ENCODE measurements around the gene MAPT.

MAPT gene

DNA sequence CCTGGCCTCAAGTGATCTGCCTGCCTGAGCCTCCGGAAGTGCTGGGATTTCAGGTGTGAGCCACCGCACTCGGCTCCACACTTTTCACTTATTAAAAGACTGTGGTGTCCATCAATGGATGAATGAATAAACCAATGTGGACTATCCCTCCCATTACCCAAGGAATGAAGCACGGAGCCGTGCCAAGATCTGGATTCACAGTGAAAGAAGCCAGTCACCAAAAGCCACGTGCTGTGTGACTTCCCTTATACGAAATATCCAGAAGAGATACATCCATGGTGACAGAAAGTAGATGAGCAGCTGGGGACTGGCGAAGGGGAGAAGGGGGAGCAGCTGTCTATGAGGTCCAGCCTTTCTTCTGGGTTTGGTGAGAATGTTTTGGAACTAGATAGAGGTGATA is 56.5 kb downstream of the MAPT start:
- TF ChIP-seq, protein P1, sequence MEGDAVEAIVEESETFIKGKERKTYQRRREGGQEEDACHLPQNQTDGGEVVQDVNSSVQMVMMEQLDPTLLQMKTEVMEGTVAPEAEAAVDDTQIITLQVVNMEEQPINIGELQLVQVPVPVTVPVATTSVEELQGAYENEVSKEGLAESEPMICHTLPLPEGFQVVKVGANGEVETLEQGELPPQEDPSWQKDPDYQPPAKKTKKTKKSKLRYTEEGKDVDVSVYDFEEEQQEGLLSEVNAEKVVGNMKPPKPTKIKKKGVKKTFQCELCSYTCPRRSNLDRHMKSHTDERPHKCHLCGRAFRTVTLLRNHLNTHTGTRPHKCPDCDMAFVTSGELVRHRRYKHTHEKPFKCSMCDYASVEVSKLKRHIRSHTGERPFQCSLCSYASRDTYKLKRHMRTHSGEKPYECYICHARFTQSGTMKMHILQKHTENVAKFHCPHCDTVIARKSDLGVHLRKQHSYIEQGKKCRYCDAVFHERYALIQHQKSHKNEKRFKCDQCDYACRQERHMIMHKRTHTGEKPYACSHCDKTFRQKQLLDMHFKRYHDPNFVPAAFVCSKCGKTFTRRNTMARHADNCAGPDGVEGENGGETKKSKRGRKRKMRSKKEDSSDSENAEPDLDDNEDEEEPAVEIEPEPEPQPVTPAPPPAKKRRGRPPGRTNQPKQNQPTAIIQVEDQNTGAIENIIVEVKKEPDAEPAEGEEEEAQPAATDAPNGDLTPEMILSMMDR (conservative IDR thresholded peaks at IDR 0.05; ENCODE audit: low read depth): no peak
- CTCF ChIA-PET: no interaction called here
- no peak for DNase-seq (ENCODE audit: low spot score)
- no peak overlapping the region for H3K27ac ChIP-seq
- POLR2A ChIA-PET (ENCODE audit: low non-redundant PET): no interaction called here

DNA sequence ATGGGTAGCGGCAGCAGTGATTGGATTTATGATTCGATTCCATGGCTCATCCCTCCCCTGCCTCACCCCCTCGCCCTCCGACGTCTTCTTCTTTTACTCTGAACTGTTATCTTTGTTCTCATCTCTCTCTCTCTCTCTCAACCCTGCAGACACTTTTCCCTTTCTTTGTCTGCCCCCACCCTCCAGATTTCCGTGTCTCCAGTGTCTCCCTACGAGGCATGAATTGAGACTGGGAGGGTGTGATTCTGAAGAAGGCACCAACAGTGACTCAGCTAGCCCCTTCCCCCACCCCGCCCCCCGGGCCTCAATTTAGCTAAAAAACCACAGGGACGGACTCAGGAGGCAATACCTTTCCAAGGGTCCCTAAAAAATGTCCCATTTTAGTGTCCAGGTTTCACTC is 57.0 kb downstream of the MAPT start:
- DNase-seq (ENCODE audit: low spot score): no peak
- H3K27ac ChIP-seq: no peak overlapping the region
- ChIA-PET CTCF (interaction anchor here (0.6 kb wide), 1 partner anchor 14 kb away, joined by 3 read pairs; no protein-coding TSS in a partner anchor), POLR2A (ENCODE audit: low non-redundant PET) (no interaction called here)
- TF ChIP-seq, protein P1 (conservative IDR thresholded peaks at IDR 0.05; ENCODE audit: low read depth): no peak

DNA sequence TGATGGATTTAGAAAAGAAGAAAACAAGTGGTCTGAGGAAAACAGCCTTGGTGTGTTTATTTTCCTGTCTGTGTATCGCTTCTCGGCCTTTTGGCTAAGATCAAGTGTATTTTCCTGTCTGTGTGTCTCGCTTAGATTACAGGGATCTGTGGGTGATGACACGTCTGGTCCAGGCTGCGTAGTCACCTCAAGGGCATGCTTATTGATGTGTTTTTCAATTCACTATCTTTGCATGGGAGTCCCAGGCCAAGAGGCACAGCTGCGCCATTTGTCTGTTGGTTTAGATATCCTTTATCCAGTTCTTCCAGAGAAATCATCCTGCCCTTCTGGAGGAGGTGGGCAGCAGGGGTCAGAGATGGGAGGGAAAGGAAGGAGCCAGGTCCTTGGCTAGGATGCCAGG is 57.6 kb downstream of the MAPT start:
- ChIA-PET POLR2A (ENCODE audit: low non-redundant PET) (no interaction called here), CTCF (interaction anchor here (0.6 kb wide), 1 partner anchor 15 kb away, joined by 3 read pairs; no protein-coding TSS in a partner anchor)
- no peak for DNase-seq (ENCODE audit: low spot score)
- H3K27ac ChIP-seq: no peak overlapping the region
- TF ChIP-seq, protein P1 (conservative IDR thresholded peaks at IDR 0.05; ENCODE audit: low read depth): no peak

DNA sequence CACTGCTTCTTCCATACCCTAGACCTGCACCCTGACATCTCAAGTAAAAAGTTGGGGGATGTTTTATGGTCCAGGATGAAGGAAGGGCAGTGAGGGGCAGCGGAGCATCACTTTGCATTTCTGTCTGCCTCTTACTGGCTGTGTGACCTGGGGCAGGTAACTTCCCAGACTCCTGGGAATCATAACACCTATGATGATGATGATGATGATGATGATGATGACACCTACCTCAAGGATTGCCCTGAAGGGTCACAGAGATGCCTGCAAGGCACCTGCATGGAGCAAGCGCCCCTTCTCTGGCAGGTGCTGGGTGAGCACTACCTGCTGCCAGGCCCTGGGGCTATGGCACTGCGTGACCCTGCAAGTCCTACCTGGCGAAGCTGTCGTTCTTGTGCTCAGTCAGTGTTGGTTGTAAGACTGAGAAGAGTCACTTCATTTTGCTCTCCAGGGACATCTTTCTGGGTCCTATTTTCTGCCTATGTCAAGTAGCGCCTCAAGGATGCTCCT is 58.5 kb downstream of the MAPT start:
- TF ChIP-seq, protein P1 (conservative IDR thresholded peaks at IDR 0.05; ENCODE audit: low read depth): no peak
- ChIA-PET CTCF (no interaction called here), POLR2A (ENCODE audit: low non-redundant PET) (no interaction called here)
- H3K27ac ChIP-seq: no peak overlapping the region
- DNase-seq (ENCODE audit: low spot score): no peak

DNA sequence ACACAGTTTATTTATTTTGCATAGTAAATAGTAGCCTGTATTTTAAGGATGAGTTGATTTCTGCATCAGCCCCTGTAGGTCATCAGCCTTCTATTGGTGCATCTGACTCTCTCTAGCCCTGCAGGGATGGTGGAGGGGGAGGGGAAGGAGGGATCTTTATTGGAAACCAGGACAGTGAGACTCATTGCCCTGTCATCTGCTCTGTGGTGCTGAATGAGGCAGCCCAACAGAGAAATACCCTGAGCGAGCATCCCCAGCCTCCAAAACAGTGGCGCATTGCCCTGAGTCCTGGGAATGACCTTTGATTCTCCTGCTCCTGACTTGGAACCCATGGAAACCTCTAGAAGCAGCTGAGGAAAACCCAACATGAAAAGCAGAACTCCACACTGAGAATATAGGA is 59.2 kb downstream of the MAPT start:
- H3K27ac ChIP-seq: no peak overlapping the region
- CTCF ChIA-PET: no interaction called here
- no peak for DNase-seq (ENCODE audit: low spot score)
- TF ChIP-seq, protein P1 (conservative IDR thresholded peaks at IDR 0.05; ENCODE audit: low read depth): no peak
- POLR2A ChIA-PET (ENCODE audit: low non-redundant PET): no interaction called here

DNA sequence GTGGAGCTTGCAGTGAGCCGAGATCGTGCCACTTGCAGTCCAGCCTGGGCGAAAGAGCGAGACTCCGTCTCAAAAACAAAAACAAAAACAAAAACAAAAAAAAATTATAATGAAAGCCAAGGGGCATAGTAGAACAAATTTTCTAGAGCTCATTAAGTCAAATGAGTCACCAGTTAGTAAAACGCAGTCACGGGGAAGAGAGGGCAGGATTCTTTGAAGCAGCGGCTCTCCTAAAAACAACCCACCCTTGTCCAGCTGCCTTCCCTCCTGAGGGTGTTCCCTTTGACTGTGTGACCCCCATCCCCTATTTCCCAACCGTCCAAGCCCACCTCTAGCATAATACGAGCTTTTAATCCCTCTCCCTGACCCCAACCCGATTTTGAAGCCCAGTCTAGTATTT is 60.6 kb downstream of the MAPT start:
- no peak for DNase-seq (ENCODE audit: low spot score)
- TF ChIP-seq, protein P1 (conservative IDR thresholded peaks at IDR 0.05; ENCODE audit: low read depth): no peak
- H3K27ac ChIP-seq: no peak overlapping the region
- ChIA-PET POLR2A (ENCODE audit: low non-redundant PET) (no interaction called here), CTCF (no interaction called here)

DNA sequence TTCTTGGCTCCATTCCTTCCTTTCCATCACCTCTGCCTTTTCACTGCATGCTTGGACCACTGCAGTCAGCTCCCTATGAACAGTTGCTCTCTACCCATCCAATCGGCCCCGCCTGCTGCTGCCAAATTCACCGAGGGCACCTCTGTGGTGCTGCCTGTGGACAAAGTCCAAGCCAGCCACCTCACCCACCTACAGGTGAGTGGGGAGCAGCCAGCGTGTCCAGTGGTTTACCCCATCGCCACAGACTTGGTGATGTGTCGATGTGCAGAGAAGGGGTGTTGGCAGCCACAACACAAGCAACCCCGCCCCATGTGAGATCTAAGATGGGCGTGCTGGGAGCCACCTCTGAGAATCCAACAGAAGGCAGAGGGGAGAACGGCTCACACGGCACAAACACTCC is 61.0 kb downstream of the MAPT start:
- TF ChIP-seq, protein P1 (conservative IDR thresholded peaks at IDR 0.05; ENCODE audit: low read depth): no peak
- POLR2A ChIA-PET (ENCODE audit: low non-redundant PET): no interaction called here
- no peak overlapping the region for H3K27ac ChIP-seq
- CTCF ChIA-PET: interaction anchor here (0.7 kb wide), 1 partner anchor 46 kb away, joined by 6 read pairs; no protein-coding TSS in a partner anchor
- no peak for DNase-seq (ENCODE audit: low spot score)
